ENCODE measurements around the gene STPG1.

- TF ChIP-seq GABPA (IDR thresholded peaks at IDR 0.05; ENCODE audit: low read depth) (no peak), CTCF (IDR thresholded peaks at IDR 0.05; ENCODE audit: insufficient read depth, low read length) (no peak)
Observed at GRCh38 chr1:24427545-24427862, 13.9 kb upstream of the STPG1 start.
